GM23248 (cell line): ENCODE measurements around the gene UCN2. TPM values are rescaled to one million over a fixed set of nuclear protein-coding genes. Genes with fewer than 3 reads are reported as not detected.

Source experiments
- DNase-seq: peaks from one replicate; pipeline ENCODE4 v3.0.0-alpha.2; 2015
- H2AFZ ChIP-seq: fragments of 200-600 bp; sonication (generic); 2 replicates; pipeline ENCODE4 v1.6.1; 2016; ENCODE audit warnings: antibody characterized with exemption
- H3F3A ChIP-seq: fragments of 200-600 bp; sonication (generic); 2 replicates; pipeline ENCODE4 v1.6.1; 2016; ENCODE audit warnings: mild to moderate bottlenecking, antibody characterized with exemption, mixed run types; ENCODE audit not compliant: insufficient read depth
- H3K27ac ChIP-seq: fragments of 200-600 bp; sonication (generic); 2 replicates; pipeline ENCODE4 v1.5.1; 2016; ENCODE audit warnings: mild to moderate bottlenecking
- H3K27me3 ChIP-seq: fragments of 200-600 bp; sonication (generic); replicated peaks from 2 replicates; pipeline ENCODE4 v1.6.1; 2016; ENCODE audit warnings: mild to moderate bottlenecking; ENCODE audit not compliant: insufficient read depth
- H3K36me3 ChIP-seq: fragments of 200-600 bp; sonication (generic); 2 replicates; pipeline ENCODE4 v1.6.1; 2016; ENCODE audit warnings: low read depth, mild to moderate bottlenecking
- H3K4me1 ChIP-seq: fragments of 200-600 bp; sonication (generic); 2 replicates; pipeline ENCODE4 v1.6.1; 2016; ENCODE audit warnings: mild to moderate bottlenecking; ENCODE audit not compliant: insufficient read depth
- H3K4me2 ChIP-seq: fragments of 200-600 bp; sonication (generic); one replicate; pipeline ENCODE4 v1.6.1; 2016; ENCODE audit warnings: mild to moderate bottlenecking; ENCODE audit not compliant: unreplicated experiment
- H3K4me3 ChIP-seq: fragments of 200-600 bp; sonication (generic); 2 replicates; pipeline ENCODE4 v1.5.1; 2016; ENCODE audit warnings: mild to moderate bottlenecking
- H3K79me2 ChIP-seq: fragments of 200-600 bp; sonication (generic); 2 replicates; pipeline ENCODE4 v1.6.1; 2016; ENCODE audit warnings: mild to moderate bottlenecking; ENCODE audit not compliant: insufficient read depth
- H3K9ac ChIP-seq: fragments of 200-600 bp; sonication (generic); 2 replicates; pipeline ENCODE4 v1.6.1; 2016; ENCODE audit warnings: mild to moderate bottlenecking
- H3K9me2 ChIP-seq: fragments of 200-600 bp; sonication (generic); 2 replicates; pipeline ENCODE4 v1.6.1; 2016; ENCODE audit warnings: mixed run types, mild to moderate bottlenecking, moderate library complexity; ENCODE audit not compliant: insufficient read depth
- H3K9me3 ChIP-seq: fragments of 200-600 bp; sonication (generic); one replicate; pipeline ENCODE4 v1.6.1; 2017; ENCODE audit warnings: low read depth
- H4K20me1 ChIP-seq: fragments of 200-600 bp; sonication (generic); 2 replicates; pipeline ENCODE4 v1.6.0; 2016; ENCODE audit not compliant: insufficient read depth
- EZH2 ChIP-seq: fragments of 200-600 bp; sonication (generic); IDR thresholded peaks from 2 replicates; pipeline ENCODE4 v1.6.1; 2018; ENCODE audit warnings: antibody characterized with exemption, mild to moderate bottlenecking; ENCODE audit not compliant: insufficient read depth, poor library complexity, severe bottlenecking
- EZH2phosphoT487 ChIP-seq: fragments of 200-600 bp; sonication (generic); IDR thresholded peaks from 2 replicates; pipeline ENCODE4 v1.6.1; 2018; ENCODE audit warnings: antibody characterized with exemption, moderate library complexity, mild to moderate bottlenecking, low read depth; ENCODE audit not compliant: insufficient read depth
- WGBS, 2 experiments: methylation state at CpG; one replicate each; pipeline ENCODE4 v1.1.6; 2015 to 2017; ENCODE audit warnings: low lambda C conversion rate in 2 of 2, low coverage in 1 of 2; ENCODE audit errors: missing lambda C conversion rate in 2 of 2; 5-methylcytosine and 5-hydroxymethylcytosine counted together
- in situ Hi-C: fragments of 300-500 bp; cut with MboI; formaldehyde crosslinking; loops from 2 replicates; pipeline ENCODE4 v1.15.0; 2020
- polyA plus RNA-seq: library from polyadenylated mRNA; unstranded; fragments of >200 nt; fragmentation: Nextera tagmentation; extraction: Ambion mirVana; gene quantifications from 2 replicates; pipeline ENCODE4 v1.2.1, GENCODE V29; 2016
- total RNA-seq: library from RNA; depleted of rRNA; stranded (reverse); fragments of >200 nt; shearing (Covaris generic); gene quantifications from 2 replicates; pipeline ENCODE4 v1.2.3, GENCODE V29; 2014

UCN2 gene
- total and polyA plus RNA-seq, 2 experiments from 2014 or later = 0.45 to 0.86 TPM

- H3K9ac ChIP-seq = no peak overlapping the region
- H3K4me2 ChIP-seq = no peak overlapping the region
- TF ChIP-seq EZH2 (no peak), EZH2phosphoT487 (no peak)
- H3K9me3 ChIP-seq = no peaks in the 10 kb centered on the region
- no peak overlapping the region for H3K27ac ChIP-seq
- in situ Hi-C loops = no loop called here
- DNase-seq = no peak
- no peaks in the 10 kb centered on the region for H3K79me2 ChIP-seq
- no peak overlapping the region for H2AFZ ChIP-seq
- no peaks in the 10 kb centered on the region for H3K27me3 ChIP-seq
- H3K4me3 ChIP-seq = no peak overlapping the region
- H3F3A ChIP-seq = no peaks in the 10 kb centered on the region
- WGBS, 2 experiments = 77 to 79% methylated on average over 4 of the region's 4 CpGs
- H4K20me1 ChIP-seq = no peaks in the 10 kb centered on the region
- no peaks in the 10 kb centered on the region for H3K4me1 ChIP-seq
- no peaks in the 10 kb centered on the region for H3K36me3 ChIP-seq
- H3K9me2 ChIP-seq = no peaks in the 10 kb centered on the region
These were observed 13.1 kb upstream of the UCN2 start for GRCh38 chr3:48576647-48577046.

GRCh38 chr3:48575366-48575765 lies 11.8 kb upstream of the UCN2 start:
- no peak for TF ChIP-seq EZH2
- TF ChIP-seq EZH2phosphoT487 = no peak
- in situ Hi-C loops = no loop called here
- no peaks in the 10 kb centered on the region for H3K4me1 ChIP-seq
- H3K4me3 ChIP-seq = no peak overlapping the region
- H3K4me2 ChIP-seq = no peak overlapping the region
- no peak overlapping the region for H3K9ac ChIP-seq
- H4K20me1 ChIP-seq = no peaks in the 10 kb centered on the region
- H3K9me3 ChIP-seq = no peaks in the 10 kb centered on the region
- 86 to 87% methylated on average over 9 to 16 of the region's 17 CpGs for WGBS, 2 experiments
- H3K36me3 ChIP-seq = no peaks in the 10 kb centered on the region
- no peak overlapping the region for H2AFZ ChIP-seq
- no peak overlapping the region for H3K27ac ChIP-seq
- H3K27me3 ChIP-seq = no peaks in the 10 kb centered on the region
- H3F3A ChIP-seq = no peaks in the 10 kb centered on the region
- no peak for DNase-seq
- no peaks in the 10 kb centered on the region for H3K79me2 ChIP-seq
- H3K9me2 ChIP-seq = no peaks in the 10 kb centered on the region

DNA sequence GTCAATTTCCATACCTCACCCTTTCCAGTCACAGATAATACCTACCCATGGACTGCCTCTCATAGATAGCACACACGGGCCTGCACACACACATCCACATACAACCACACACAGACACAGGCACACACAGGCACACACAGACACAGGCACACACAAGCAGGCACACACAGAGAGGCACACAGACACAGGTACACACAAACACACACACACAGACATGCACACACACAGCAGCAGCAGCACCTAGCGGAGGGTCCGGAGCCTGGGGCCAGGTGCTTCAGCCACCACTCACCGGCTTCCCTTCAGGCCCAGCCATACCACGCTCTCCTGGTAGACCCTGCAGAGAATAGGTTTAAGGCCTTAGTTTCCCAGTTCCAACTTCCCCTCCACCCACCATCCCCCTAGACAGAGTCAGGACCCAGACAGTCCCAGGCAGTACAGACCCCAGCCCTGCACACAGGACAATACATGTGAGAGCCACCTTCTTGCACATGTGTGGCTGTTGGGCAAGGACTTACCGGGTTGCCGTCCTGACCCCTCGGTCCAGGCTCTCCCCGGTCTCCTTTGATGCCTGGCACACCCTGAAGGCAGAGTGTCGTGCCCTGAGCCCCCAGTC lies 10.5 kb upstream of the UCN2 start:
- H3K9me3 ChIP-seq = no peaks in the 10 kb centered on the region
- no peak overlapping the region for H2AFZ ChIP-seq
- in situ Hi-C loops = no loop called here
- no peak overlapping the region for H3K9ac ChIP-seq
- TF ChIP-seq EZH2 = no peak
- TF ChIP-seq EZH2phosphoT487 = no peak
- DNase-seq = no peak
- no peaks in the 10 kb centered on the region for H3K4me1 ChIP-seq
- H3K27me3 ChIP-seq = no peaks in the 10 kb centered on the region
- H3K4me2 ChIP-seq = no peak overlapping the region
- no peaks in the 10 kb centered on the region for H3K79me2 ChIP-seq
- H4K20me1 ChIP-seq = no peaks in the 10 kb centered on the region
- no peaks in the 10 kb centered on the region for H3K36me3 ChIP-seq
- no peak overlapping the region for H3K27ac ChIP-seq
- WGBS, 2 experiments = 93% methylated on average over 10 of the region's 10 CpGs
- no peaks in the 10 kb centered on the region for H3F3A ChIP-seq
- no peaks in the 10 kb centered on the region for H3K9me2 ChIP-seq
- no peak overlapping the region for H3K4me3 ChIP-seq

- DNase-seq = no peak
- TF ChIP-seq EZH2 (no peak), EZH2phosphoT487 (no peak)
- Histone ChIP-seq H3K36me3 (no peaks in the 10 kb centered on the region), H3K9ac (no peak overlapping the region), H3K9me3 (no peaks in the 10 kb centered on the region), H3K27me3 (no peaks in the 10 kb centered on the region), H3F3A (no peaks in the 10 kb centered on the region), H3K4me3 (no peak overlapping the region), H3K4me2 (no peak overlapping the region), H3K4me1 (no peaks in the 10 kb centered on the region), H3K9me2 (no peaks in the 10 kb centered on the region), H4K20me1 (no peaks in the 10 kb centered on the region), H2AFZ (no peak overlapping the region), H3K27ac (no peak overlapping the region), H3K79me2 (no peaks in the 10 kb centered on the region)
- in situ Hi-C loops = no loop called here
- WGBS, 2 experiments = 93 to 94% methylated on average over 3 to 7 of the region's 7 CpGs
These were observed 8.9 kb upstream of the UCN2 start for GRCh38 chr3:48572517-48572916.

DNA sequence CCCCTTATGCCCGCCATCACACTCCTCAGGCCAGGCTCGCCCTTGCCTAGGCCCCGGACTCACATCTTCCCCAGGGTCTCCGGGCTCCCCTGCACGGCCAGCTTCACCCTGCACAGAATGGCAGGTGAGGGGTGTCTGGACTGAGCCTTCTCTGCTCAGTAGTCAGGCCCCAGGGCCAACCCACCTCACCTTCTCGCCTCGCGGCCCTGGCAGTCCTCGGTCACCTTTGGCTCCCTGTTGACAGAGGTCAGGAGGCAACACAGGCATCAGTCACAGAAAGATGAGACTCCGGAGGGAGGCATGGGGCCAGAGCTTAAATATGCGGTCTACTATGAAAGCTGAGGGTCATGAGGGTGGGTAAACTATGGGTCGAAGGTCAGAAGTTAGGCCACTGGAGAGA lies 8.4 kb upstream of the UCN2 start:
- H3K4me2 ChIP-seq = no peak overlapping the region
- no peaks in the 10 kb centered on the region for H3K9me3 ChIP-seq
- H4K20me1 ChIP-seq = no peaks in the 10 kb centered on the region
- in situ Hi-C loops = no loop called here
- no peak overlapping the region for H3K4me3 ChIP-seq
- H3K4me1 ChIP-seq = no peaks in the 10 kb centered on the region
- no peak overlapping the region for H3K9ac ChIP-seq
- H3F3A ChIP-seq = no peaks in the 10 kb centered on the region
- 83 to 84% methylated on average over 12 of the region's 12 CpGs for WGBS, 2 experiments
- H3K9me2 ChIP-seq = no peaks in the 10 kb centered on the region
- no peaks in the 10 kb centered on the region for H3K79me2 ChIP-seq
- no peak for DNase-seq
- no peak overlapping the region for H2AFZ ChIP-seq
- H3K27ac ChIP-seq = no peak overlapping the region
- TF ChIP-seq EZH2 = no peak
- H3K27me3 ChIP-seq = no peaks in the 10 kb centered on the region
- H3K36me3 ChIP-seq = no peaks in the 10 kb centered on the region
